HEK293 (cell line): Measurements from ENCODE around the gene DHX8.

Experiments used
- CTCF ChIA-PET: fragments of 350-600 bp; formaldehyde crosslinking; extraction: SDS; loops from one replicate; lab custom pipeline; 2021; ENCODE audit warnings: antibody characterized with exemption; lab: Yijun Ruan, JAX
- POLR2A ChIA-PET: fragments of 300-600 bp; formaldehyde crosslinking; extraction: SDS; loops from one replicate; lab custom pipeline; 2020; ENCODE audit warnings: antibody characterized with exemption, inconsistent platforms; lab: Yijun Ruan, JAX
- H3K27ac ChIP-seq: fragments of 200-500 bp; sonication (Bioruptor generic); 2 replicates; pipeline ENCODE4 v1.5.1; 2014; ENCODE audit warnings: low read depth, low read length, control low read depth, inconsistent platforms; ENCODE audit errors: extremely low read depth
- H3K36me3 ChIP-seq, 2 experiments: fragments of 200-500 bp in 1 of 2; sonication (Bioruptor generic) in 1 of 2; 1 replicate in 1 of 2; 2 replicates in 1 of 2; pipeline ENCODE4 v1.5.1; 2014 to 2017; ENCODE audit warnings: inconsistent platforms in 2 of 2, low read length in 2 of 2; ENCODE audit not compliant: control insufficient read depth in 2 of 2, insufficient read depth in 1 of 2
- H3K4me1 ChIP-seq: fragments of 200-500 bp; sonication (Bioruptor generic); 2 replicates; pipeline ENCODE4 v1.5.1; 2014; ENCODE audit warnings: mild to moderate bottlenecking, low read length, inconsistent platforms; ENCODE audit not compliant: control insufficient read depth, insufficient read depth
- H3K4me3 ChIP-seq: 2 replicates; pipeline ENCODE4 v1.5.1; 2011; ENCODE audit warnings: low read depth, mild to moderate bottlenecking, control low read depth, low read length, moderate library complexity
- H3K9me3 ChIP-seq: fragments of 200-500 bp; sonication (Bioruptor generic); 2 replicates; pipeline ENCODE4 v1.5.1; 2014; ENCODE audit warnings: low read depth, low read length, inconsistent platforms; ENCODE audit not compliant: control insufficient read depth, insufficient read depth
- FEZF1 ChIP-seq: fragments of 450-650 bp; formaldehyde crosslinking; IDR thresholded peaks from 2 replicates; pipeline ENCODE4 v1.5.1; 2016; ENCODE audit warnings: missing biosample characterization, missing genetic modification characterization
- GLI2 ChIP-seq: fragments of 450-650 bp; formaldehyde crosslinking; IDR thresholded peaks from 2 replicates; pipeline ENCODE4; 2017; ENCODE audit warnings: missing biosample characterization, missing genetic modification characterization, low read depth, borderline replicate concordance
- HIC1 ChIP-seq: fragments of 450-650 bp; formaldehyde crosslinking; IDR thresholded peaks from 2 replicates; pipeline ENCODE4 v1.5.1; 2016; ENCODE audit warnings: missing biosample characterization, missing genetic modification characterization
- IKZF3 ChIP-seq: fragments of 450-650 bp; IDR thresholded peaks from 2 replicates; pipeline ENCODE4 v1.5.0; 2018; ENCODE audit warnings: missing biosample characterization, mild to moderate bottlenecking, missing genetic modification characterization, moderate library complexity
- INSM2 ChIP-seq: fragments of 450-650 bp; formaldehyde crosslinking; IDR thresholded peaks from 2 replicates; pipeline ENCODE4 v1.5.1; 2016; ENCODE audit warnings: missing biosample characterization, missing genetic modification characterization
- KLF7 ChIP-seq: fragments of 450-650 bp; formaldehyde crosslinking; IDR thresholded peaks from 2 replicates; pipeline ENCODE4 v1.5.1; 2016; ENCODE audit warnings: missing biosample characterization, missing genetic modification characterization, borderline replicate concordance
- KLF9 ChIP-seq: fragments of 450-650 bp; formaldehyde crosslinking; IDR thresholded peaks from 2 replicates; pipeline ENCODE4 v1.5.1; 2016; ENCODE audit warnings: missing biosample characterization, missing genetic modification characterization, low read depth
- REST ChIP-seq: fragments of 450-650 bp; formaldehyde crosslinking; IDR thresholded peaks from 2 replicates; pipeline ENCODE4 v1.5.1; 2016; ENCODE audit warnings: missing biosample characterization, missing genetic modification characterization
- ZFP69B ChIP-seq: fragments of 450-650 bp; formaldehyde crosslinking; IDR thresholded peaks from 2 replicates; pipeline ENCODE4 v1.5.1; 2016; ENCODE audit warnings: missing biosample characterization, missing genetic modification characterization
- ZNF155 ChIP-seq: fragments of 450-650 bp; formaldehyde crosslinking; IDR thresholded peaks from 2 replicates; pipeline ENCODE4 v1.5.1; 2016; ENCODE audit warnings: missing biosample characterization, missing genetic modification characterization
- ZNF174 ChIP-seq: fragments of 450-650 bp; formaldehyde crosslinking; IDR thresholded peaks from 2 replicates; pipeline ENCODE4 v1.5.0; 2017; ENCODE audit warnings: missing biosample characterization, mild to moderate bottlenecking, missing genetic modification characterization
- ZNF26 ChIP-seq: fragments of 450-650 bp; formaldehyde crosslinking; IDR thresholded peaks from 2 replicates; pipeline ENCODE4 v1.5.1; 2016; ENCODE audit warnings: missing biosample characterization, missing genetic modification characterization
- ZNF292 ChIP-seq: fragments of 450-650 bp; formaldehyde crosslinking; IDR thresholded peaks from 2 replicates; pipeline ENCODE4 v1.5.1; 2016; ENCODE audit warnings: low read depth, missing biosample characterization, missing genetic modification characterization, borderline replicate concordance
- ZNF341 ChIP-seq: fragments of 450-650 bp; formaldehyde crosslinking; IDR thresholded peaks from 2 replicates; pipeline ENCODE4; 2016; ENCODE audit warnings: low read depth, missing biosample characterization, missing genetic modification characterization
- ZNF518A ChIP-seq: fragments of 450-650 bp; formaldehyde crosslinking; conservative IDR thresholded peaks from 2 replicates; pipeline ENCODE4 v1.5.1; 2016; ENCODE audit warnings: low read depth, missing biosample characterization, missing genetic modification characterization
- ZNF544 ChIP-seq: fragments of 450-650 bp; formaldehyde crosslinking; IDR thresholded peaks from 2 replicates; pipeline ENCODE4 v1.5.0; 2017; ENCODE audit warnings: missing biosample characterization, missing genetic modification characterization
- ZSCAN30 ChIP-seq: fragments of 450-650 bp; IDR thresholded peaks from 2 replicates; pipeline ENCODE4 v1.5.1; 2018; ENCODE audit warnings: missing biosample characterization, mild to moderate bottlenecking, missing genetic modification characterization, moderate library complexity
- ZSCAN5A ChIP-seq: fragments of 450-650 bp; formaldehyde crosslinking; IDR thresholded peaks from 2 replicates; pipeline ENCODE4 v1.5.1; 2016; ENCODE audit warnings: missing biosample characterization, missing genetic modification characterization

The DHX8 gene

GRCh38 chr17:43543771-43544575 is 60.2 kb downstream of the DHX8 start (continued):
- TF ChIP-seq KLF9 (tag by site-specific recombination), result no peak
- no peak for TF ChIP-seq IKZF3 (tag by site-specific recombination)
- no peak for TF ChIP-seq ZSCAN30
- no peak for TF ChIP-seq KLF7
- no peak for TF ChIP-seq HIC1 (tag by site-specific recombination)
- no peak for TF ChIP-seq FEZF1 (tag by site-specific recombination)
- TF ChIP-seq ZNF341 (tag by site-specific recombination), result peak; percentile 35; the same call in 1 of the 2 replicates
- TF ChIP-seq ZFP69B, result no peak
- no peak for TF ChIP-seq GLI2 (tag by site-specific recombination)

GRCh38 chr17:43545383-43545632 is 61.5 kb downstream of the DHX8 start:
- ChIA-PET CTCF (interaction anchor here (0.6 to 1.0 kb wide), 3 partner anchors 129 to 215 kb away, joined by 3 to 5 read pairs (median 3); no protein-coding TSS in a partner anchor), POLR2A (interaction anchor here (0.6 to 1.0 kb wide), 3 partner anchors 14 to 227 kb away, joined by 3 to 7 read pairs (median 4); no protein-coding TSS in a partner anchor)
- Histone ChIP-seq H3K4me1 (peaks cover 25% of the 10 kb centered on the region), H3K4me3 (peak overlapping the region; percentile 32), H3K9me3 (no peaks in the 10 kb centered on the region), H3K27ac (peak overlapping the region; percentile 52; the same call in 1 of the 2 replicates), H3K36me3 (no peaks in the 10 kb centered on the region)
- TF ChIP-seq ZNF174 (no peak), ZSCAN5A (no peak), ZNF26 (tag by site-specific recombination) (no peak), ZNF155 (no peak), INSM2 (no peak), REST (tag by site-specific recombination) (no peak), ZSCAN30 (no peak), ZNF518A (tag by site-specific recombination) (no peak), ZFP69B (no peak), ZNF292 (tag by site-specific recombination) (no peak), ZNF544 (tag by site-specific recombination) (no peak)
